ENCODE results near the gene TLX2.

DNA sequence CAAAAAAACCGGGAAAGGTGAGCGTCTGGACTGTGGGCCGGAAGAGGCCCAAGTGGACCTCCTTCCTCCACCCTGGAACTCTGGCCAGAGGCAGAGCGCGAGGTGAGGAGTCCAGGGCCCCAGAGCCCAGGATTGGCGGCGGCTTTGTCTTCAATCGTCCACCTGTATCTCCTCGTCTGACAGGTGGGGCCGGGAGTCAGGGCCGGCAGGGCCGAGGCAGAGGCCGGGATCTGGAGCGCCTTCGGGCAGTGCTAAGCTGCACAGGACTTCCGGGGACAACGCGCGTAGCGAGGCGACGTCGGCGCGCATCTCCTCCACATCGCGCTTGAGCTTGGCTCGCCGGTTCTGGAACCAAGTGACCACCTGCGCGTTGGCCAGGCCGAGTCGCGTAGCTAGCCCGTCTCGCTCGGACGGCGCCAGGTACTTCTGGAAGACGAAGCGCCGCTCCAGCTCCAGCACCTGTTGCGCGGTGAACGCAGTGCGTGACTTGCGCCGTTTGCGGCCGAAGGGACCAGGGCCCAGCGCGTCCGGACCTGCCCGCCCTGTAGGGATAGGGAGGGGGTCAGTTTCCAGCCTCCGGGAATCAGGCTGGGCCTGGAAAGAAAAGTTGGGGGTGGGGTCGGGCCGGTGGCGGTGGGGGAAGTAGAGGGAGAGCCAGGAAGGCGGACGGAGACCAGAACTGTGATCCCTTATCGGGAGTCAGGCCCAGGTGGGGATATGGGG, 16.3 kb upstream of the TLX2 start:
- TF ChIP-seq POLR2A (IDR thresholded peaks at IDR 0.05) (peak in 1 of 4 donors; percentile 33), EP300 (IDR thresholded peaks at IDR 0.05) (no peak), CTCF (IDR thresholded peaks at IDR 0.05) (no peak), POLR2AphosphoS5 (IDR thresholded peaks at IDR 0.05) (no peak)
